Measurements from ENCODE around the gene DMRTC1B. TPM values are rescaled to one million over a fixed set of nuclear protein-coding genes. Genes with fewer than 3 reads are reported as not detected.

DMRTC1B gene
- polyA plus RNA-seq, 4 donors: 3.3 to 5.3 (median 3.7) TPM

Other genes starting within 250 kb of the DMRTC1B start
- gene HDAC8, start 204.0 kb upstream of the DMRTC1B start, polyA plus RNA-seq (ENCODE audit: insufficient read length in 4 of 4): 10 to 100 TPM; 28.9 to 45.0 (median 33.0) TPM
- gene PHKA1, start 62.6 kb upstream of the DMRTC1B start, polyA plus RNA-seq (ENCODE audit: insufficient read length in 4 of 4): 1 to 10 TPM; 4.8 to 6.0 (median 5.5) TPM
- gene FAM236B, start 5.8 kb downstream of the DMRTC1B start, polyA plus RNA-seq (ENCODE audit: insufficient read length in 4 of 4): under 1 TPM in 1 of 4 donors, not detected in 3; 0.56 TPM
- gene FAM236D, start 31.3 kb downstream of the DMRTC1B start, polyA plus RNA-seq (ENCODE audit: insufficient read length in 4 of 4): not detected
- not detected for gene FAM236C, start 135.7 kb downstream of the DMRTC1B start, polyA plus RNA-seq (ENCODE audit: insufficient read length in 4 of 4)
- gene FAM236A, start 161.3 kb downstream of the DMRTC1B start, polyA plus RNA-seq (ENCODE audit: insufficient read length in 4 of 4): under 1 TPM in 1 of 4 donors, not detected in 3; 0.47 TPM
- under 1 TPM; 0.30 to 0.96 (median 0.52) TPM for gene DMRTC1, start 166.9 kb downstream of the DMRTC1B start, polyA plus RNA-seq (ENCODE audit: insufficient read length in 4 of 4)
- gene PABPC1L2B, start 226.0 kb downstream of the DMRTC1B start, polyA plus RNA-seq (ENCODE audit: insufficient read length in 4 of 4): under 1 TPM in 1 of 4 donors, not detected in 3; 0.13 TPM